ENCODE results near the gene ZC3H15.
A peak's percentile ranks its signal among the peaks of the same experiment; 100 is the strongest.
"Not testable (repeated sequence)": the region's sequence is repeated elsewhere in the genome, so short reads cannot be mapped to it uniquely, and the experiment has no call there.

ZC3H15 gene

GRCh38 chr2:186493564-186494085, 7.6 kb downstream of the ZC3H15 start:
- DNase-seq (ENCODE audit: low read depth) = no peak

DNA sequence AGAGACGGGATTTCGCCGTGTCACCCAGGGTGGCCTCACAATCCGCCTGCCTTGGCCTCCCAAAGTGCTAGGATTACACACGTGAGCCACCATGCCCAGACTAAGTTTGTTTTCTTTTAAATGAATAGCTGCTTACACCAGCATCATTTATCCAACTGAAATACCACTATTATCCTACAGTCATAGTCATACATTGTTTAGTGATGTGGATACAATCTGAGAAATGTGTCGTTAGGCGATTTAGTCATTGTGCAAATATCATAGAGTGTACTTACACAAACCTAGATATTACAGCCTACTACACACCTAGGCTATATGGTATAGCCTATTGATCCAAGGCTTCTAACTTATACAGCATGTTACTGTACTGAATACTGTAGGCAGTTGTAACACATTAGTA, 10.3 kb downstream of the ZC3H15 start:
- DNase-seq (ENCODE audit: low read depth) = no peak

GRCh38 chr2:186497928-186498327, 11.9 kb downstream of the ZC3H15 start:
- no peak for DNase-seq (ENCODE audit: low read depth)

DNA sequence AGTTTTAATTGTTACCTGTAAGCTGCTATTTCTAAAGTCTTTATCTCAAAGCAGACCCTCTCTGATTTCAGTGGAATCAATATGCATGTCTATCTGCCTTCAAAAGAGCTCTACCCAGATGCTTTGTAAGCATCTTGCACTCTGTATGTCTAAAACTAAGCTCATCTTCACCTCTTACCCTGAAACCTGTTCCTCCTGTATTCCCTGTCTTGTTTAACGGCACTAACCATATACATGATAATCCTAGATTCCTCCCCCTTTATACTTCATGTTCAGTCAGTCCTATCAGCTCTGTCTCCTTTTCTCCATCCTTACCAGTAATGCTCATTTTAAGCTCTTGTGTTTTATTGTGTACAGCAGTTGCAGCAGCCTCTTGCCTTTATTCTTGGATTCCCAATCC, 12.8 kb downstream of the ZC3H15 start:
- no peak for DNase-seq (ENCODE audit: low read depth)

DNA sequence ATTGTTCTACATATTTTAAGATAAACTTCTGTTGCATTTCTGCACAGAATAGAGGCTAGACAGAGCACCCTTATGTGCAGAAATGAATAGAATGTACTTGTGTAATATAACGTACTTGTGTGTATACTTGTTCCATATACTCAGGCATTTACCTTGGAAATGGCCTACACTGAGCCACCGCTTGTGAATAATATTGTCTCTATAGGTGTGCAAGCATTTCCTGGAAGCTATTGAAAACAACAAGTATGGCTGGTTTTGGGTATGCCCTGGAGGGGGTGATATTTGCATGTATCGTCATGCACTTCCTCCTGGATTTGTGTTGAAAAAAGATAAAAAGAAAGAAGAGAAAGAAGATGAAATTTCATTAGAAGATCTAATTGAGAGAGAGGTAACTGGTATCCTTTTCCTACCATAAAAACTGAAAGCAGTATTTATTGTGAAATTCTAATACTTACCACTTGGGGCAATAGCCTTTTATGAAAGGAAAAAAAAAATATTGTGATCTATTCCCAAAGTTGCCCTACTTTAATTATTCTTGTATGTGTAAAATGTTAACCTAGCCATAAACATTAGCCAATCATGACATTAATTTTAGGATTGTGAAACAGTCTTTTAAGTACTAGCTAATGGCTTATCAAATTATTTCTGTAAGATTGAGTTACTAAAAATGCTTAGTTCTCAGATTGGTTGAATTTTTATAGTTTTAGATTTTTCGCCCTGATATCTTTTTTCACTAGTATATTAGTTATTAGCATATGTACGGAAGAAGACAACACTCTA, 18.0 kb downstream of the ZC3H15 start:
- peak; percentile 29 for DNase-seq (ENCODE audit: low read depth)

- DNase-seq (ENCODE audit: low read depth) = no peak
These were observed 22.2 kb downstream of the ZC3H15 start for GRCh38 chr2:186508263-186508662.

GRCh38 chr2:186515376-186515775, 29.3 kb downstream of the ZC3H15 start:
- DNase-seq (ENCODE audit: low read depth) = peak; percentile 24

- no peak for DNase-seq (ENCODE audit: low read depth)
These were observed 30.3 kb downstream of the ZC3H15 start for GRCh38 chr2:186516396-186516795.

DNA sequence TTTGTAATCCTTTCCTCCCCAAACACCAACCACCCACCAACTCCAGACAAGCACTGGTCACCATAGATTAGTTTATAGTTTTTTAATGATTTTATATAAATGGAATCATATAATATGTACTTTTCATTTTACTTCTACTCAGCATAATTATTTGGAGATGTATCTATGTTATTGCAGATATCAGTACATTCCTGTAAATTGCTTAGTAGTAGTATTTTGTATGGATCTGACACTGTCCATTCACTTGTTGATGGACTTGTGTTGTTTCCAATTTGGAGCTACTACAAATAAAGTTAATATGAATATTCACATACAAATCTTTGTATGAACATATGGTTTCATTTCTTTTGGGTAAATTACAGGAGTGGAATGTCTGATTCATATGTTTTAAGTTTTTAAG, 31.0 kb downstream of the ZC3H15 start:
- no peak for DNase-seq (ENCODE audit: low read depth)

GRCh38 chr2:186518291-186518690, 32.2 kb downstream of the ZC3H15 start:
- DNase-seq (ENCODE audit: low read depth) = no peak

DNA sequence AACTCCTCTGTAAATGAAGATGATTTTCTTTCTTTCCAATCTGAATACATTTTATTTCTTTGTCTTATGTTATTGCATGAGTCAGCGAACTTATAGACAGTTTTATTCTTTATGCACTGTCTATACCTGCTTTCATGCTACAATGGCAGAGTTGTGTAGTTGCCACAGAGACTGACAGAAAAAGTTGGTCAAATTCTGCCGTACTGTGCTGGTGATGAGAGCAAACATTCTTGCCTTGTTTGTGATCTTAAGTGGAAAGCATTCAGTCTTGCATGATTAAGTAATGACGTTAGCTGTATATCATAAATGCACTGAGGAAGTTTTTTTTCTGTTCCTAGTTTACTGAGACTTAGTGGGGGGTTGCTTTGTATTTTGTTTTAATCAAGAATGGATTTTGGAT, 32.9 kb downstream of the ZC3H15 start:
- DNase-seq (ENCODE audit: low read depth) = peak; percentile 94

DNA sequence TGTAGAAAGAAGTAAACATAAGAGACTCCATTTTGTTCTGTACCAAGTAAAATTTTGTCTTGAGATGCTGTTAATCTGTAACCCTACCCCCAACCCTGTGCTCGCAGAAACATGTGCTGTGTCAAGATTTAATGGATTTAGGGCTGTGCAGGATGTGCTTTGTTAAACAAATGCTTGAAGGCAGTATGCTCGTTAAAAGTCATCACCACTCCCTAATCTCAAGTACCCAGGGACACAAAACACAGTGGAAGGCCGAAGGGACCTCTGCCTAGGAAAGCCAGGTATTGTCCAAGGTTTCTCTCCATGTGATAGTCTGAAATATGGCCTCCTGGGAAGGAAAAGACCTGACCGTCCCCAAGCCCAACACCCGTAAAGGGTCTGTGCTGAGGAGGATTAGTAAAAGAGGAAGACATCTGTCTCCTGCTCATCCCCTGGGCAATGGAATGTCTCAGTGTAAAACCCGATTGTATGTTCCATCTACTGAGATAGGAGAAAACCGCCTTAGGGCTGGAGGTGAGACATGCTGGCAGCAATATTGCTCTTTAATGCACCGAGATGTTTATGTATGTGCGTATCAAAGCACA, 35.6 kb downstream of the ZC3H15 start:
- DNase-seq (ENCODE audit: low read depth) = not testable (repeated sequence)

- no peak for DNase-seq (ENCODE audit: low read depth)
These were observed 36.4 kb downstream of the ZC3H15 start for GRCh38 chr2:186522450-186522849.

DNA sequence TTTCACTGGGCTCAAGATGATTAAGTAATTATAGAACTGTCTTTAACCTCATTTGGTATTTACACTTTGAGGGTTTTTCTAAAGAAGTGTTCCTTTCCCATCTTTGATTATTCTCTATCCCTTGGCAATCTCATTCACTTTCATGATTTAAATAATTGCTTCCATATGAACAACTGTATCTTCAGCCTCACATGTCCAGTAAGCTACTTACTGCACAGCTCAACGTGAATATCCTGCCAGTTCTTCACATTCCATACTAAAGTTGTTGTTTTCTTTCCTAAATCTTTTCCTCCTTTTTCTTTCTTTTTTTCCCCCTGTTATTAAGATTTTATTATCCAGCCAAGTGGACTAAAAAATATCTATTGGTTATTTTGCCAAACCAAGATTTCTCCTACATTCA, 37.7 kb downstream of the ZC3H15 start:
- DNase-seq (ENCODE audit: low read depth) = no peak

GRCh38 chr2:186526281-186526680, 40.2 kb downstream of the ZC3H15 start:
- DNase-seq (ENCODE audit: low read depth) = peak; percentile 54

DNA sequence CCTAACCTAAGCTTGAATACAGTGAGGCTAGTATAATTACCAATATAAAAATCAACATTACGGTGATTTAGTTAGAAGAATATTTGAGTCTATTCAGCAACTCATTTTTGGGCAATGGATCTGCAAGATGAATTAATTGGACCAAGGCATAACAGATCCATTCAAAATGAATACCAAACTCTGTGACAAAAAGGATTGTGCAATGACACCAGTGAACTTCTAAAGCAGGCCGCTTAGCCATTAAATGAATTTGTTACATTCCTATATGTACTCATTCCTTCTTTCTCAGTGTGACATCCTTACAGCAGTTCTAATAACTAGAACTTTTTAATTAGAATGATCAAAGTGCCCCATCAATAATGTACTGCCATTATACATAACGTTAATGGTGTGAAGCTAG, 44.3 kb downstream of the ZC3H15 start:
- DNase-seq (ENCODE audit: low read depth) = no peak

DNA sequence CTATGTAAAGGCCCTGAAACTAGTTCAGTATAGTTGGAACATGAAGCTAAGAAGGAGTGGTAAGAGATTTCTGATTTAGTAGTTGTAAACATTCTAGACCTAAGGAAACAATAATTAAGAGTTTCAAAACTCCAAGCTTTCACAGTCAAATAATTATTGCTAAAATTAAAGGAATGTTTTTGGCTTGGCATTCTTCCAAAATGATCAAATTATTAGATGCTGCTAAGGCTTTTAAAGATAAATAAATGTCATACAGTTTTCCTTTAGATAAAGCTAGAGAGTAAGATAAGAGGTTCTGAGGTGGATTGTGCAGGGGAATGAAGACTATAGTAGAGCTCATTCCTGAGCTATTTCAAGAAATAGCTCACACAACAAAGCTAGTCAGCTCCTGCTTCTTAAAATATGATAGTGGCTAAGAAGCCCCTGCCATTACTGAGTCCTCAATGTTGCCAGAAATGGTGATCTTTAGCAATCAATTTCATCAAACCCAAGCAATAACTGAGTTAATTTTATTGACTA, 45.3 kb downstream of the ZC3H15 start:
- no peak for DNase-seq (ENCODE audit: low read depth)

- peak; percentile 65 for DNase-seq (ENCODE audit: low read depth)
These were observed 46.8 kb downstream of the ZC3H15 start for GRCh38 chr2:186532891-186533290.

DNA sequence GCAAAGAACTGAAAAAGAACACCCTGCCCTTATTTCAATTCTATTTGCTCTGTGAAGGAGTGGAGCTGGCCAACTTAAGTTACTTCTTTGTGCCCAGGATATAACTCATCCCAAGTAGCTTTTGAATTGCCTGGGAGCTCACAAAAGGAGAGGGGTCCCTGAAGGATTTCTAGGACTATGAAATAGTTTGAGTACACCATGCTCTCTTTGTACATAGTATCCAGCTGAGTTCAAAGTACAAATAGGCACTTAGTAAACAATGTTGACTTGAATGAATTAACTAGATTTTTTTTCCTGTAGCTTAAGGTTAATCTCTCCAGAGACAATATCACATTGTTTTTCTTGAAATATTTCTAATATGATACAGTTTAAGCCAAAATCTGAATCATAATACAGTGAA, 47.7 kb downstream of the ZC3H15 start:
- no peak for DNase-seq (ENCODE audit: low read depth)

- DNase-seq (ENCODE audit: low read depth) = no peak
These were observed 48.3 kb downstream of the ZC3H15 start for GRCh38 chr2:186534406-186534805.

DNA sequence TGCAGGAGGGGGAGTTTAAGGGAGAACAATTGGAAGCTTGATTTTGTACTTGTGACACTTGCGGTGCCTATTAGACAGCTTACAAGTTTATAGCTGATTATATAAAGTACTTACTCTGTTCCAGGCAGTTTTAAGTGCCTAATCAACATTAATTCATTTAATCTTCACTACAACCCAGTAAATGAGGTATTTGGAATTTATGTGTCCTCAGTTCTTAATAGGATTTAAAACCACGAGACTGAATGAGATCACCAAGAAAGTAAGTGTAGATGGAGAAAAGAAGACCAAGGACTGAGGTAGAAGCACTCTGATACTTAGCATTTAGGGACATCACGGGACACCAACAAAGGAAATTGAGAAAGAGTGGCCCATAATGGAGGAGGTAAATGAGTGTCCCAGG, 49.8 kb downstream of the ZC3H15 start:
- no peak for DNase-seq (ENCODE audit: low read depth)

DNA sequence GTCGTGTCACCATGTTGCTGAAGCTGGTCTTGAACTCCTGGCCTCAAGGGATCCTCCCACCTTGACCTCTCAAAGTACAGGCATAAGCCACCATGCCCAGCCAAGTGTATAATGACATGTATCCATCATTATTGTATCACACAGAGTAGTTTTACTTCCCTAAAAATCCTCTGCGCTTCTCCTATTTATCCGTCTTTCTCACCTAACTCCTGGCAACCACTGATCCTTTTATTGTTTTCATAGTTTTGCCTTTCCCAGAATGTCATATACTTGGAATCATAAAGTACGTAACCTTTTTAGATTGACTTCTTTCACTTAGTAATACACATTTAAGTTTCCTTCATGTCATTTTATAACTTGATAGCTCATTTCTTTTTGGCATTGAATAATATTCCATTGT, 51.0 kb downstream of the ZC3H15 start:
- DNase-seq (ENCODE audit: low read depth) = no peak

DNA sequence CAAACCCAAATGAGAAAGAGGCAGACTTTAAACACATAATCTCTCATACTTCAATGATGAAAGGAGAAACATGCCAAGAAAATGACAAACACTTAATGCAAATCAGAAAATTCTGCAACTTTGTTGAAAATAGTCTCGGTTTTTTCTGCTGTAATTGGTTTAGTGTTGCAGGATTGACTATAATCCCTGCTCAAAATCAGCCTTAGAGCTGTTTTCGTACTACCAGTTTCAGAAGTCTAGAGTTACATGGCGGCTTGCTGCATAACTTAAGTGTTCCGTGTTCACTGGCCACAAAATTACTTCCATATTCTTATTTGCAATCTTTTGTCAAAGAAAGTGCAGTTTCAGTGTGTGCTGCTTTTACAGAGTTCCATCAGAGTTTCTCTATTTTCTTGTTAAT, 54.9 kb downstream of the ZC3H15 start:
- peak; percentile 73 for DNase-seq (ENCODE audit: low read depth)

Measured in iris pigment epithelial cell (primary cell).